Measurements from ENCODE around the gene SLC66A2.
"Not testable (repeated sequence)": the region's sequence is repeated elsewhere in the genome, so short reads cannot be mapped to it uniquely, and the experiment has no call there.

Gene SLC66A2

GRCh38 chr18:79877163-79878091, 74.0 kb downstream of the SLC66A2 start:
- DNase-seq: peak; percentile 54

GRCh38 chr18:79876497-79876896, 75.0 kb downstream of the SLC66A2 start:
- DNase-seq: peak; percentile 47

GRCh38 chr18:79875931-79876461, 75.5 kb downstream of the SLC66A2 start:
- DNase-seq: peak; percentile 45

GRCh38 chr18:79875531-79875919, 75.9 kb downstream of the SLC66A2 start:
- DNase-seq: peak; percentile 41

- DNase-seq: no peak
These were observed 76.6 kb downstream of the SLC66A2 start for GRCh38 chr18:79874553-79875530.

GRCh38 chr18:79873449-79874110, 77.9 kb downstream of the SLC66A2 start:
- DNase-seq: peak; percentile 46

- no peak for DNase-seq
These were observed 78.7 kb downstream of the SLC66A2 start for GRCh38 chr18:79872527-79873444.

GRCh38 chr18:79871481-79872091, 79.9 kb downstream of the SLC66A2 start:
- peak; percentile 43 for DNase-seq

- peak; percentile 46 for DNase-seq
These were observed 80.4 kb downstream of the SLC66A2 start for GRCh38 chr18:79871026-79871390.

GRCh38 chr18:79870301-79871025, 81.0 kb downstream of the SLC66A2 start:
- no peak for DNase-seq

- DNase-seq: peak; percentile 40
These were observed 81.7 kb downstream of the SLC66A2 start for GRCh38 chr18:79869591-79870300.

GRCh38 chr18:79868811-79869541, 82.5 kb downstream of the SLC66A2 start:
- DNase-seq: peak; percentile 43

- no peak for DNase-seq
These were observed 83.2 kb downstream of the SLC66A2 start for GRCh38 chr18:79868168-79868784.

GRCh38 chr18:79867666-79868065, 83.8 kb downstream of the SLC66A2 start:
- DNase-seq: peak; percentile 43

- DNase-seq: peak; percentile 47
These were observed 84.4 kb downstream of the SLC66A2 start for GRCh38 chr18:79866889-79867574.

- not testable (repeated sequence) for DNase-seq
These were observed 85.5 kb downstream of the SLC66A2 start for GRCh38 chr18:79865951-79866350.

- not testable (repeated sequence) for DNase-seq
These were observed 86.5 kb downstream of the SLC66A2 start for GRCh38 chr18:79864955-79865354.
